ENCODE data around the gene ABHD16A.

ABHD16A gene

GRCh38 chr6:31687860-31688693 lies 15.0 kb downstream of the ABHD16A start:
- DNase-seq = no peak

- no peak for DNase-seq
Measured at GRCh38 chr6:31687321-31687720, 15.8 kb downstream of the ABHD16A start.

- DNase-seq = no peak
Measured at GRCh38 chr6:31686483-31686882, 16.6 kb downstream of the ABHD16A start.

GRCh38 chr6:31683591-31683990 lies 19.5 kb downstream of the ABHD16A start:
- no peak for DNase-seq

- peak; percentile 35 for DNase-seq
Measured at GRCh38 chr6:31681135-31681671, 21.9 kb downstream of the ABHD16A start.

- DNase-seq = peak; percentile 76
Measured at GRCh38 chr6:31680226-31681134, 22.6 kb downstream of the ABHD16A start, which contains the start of gene LY6G5C. Gene LY6G5C (minus strand): TSS chr6:31681067. CDS start chr6:31680373, 694 bp downstream.

GRCh38 chr6:31677955-31678354 lies 25.2 kb downstream of the ABHD16A start:
- DNase-seq = no peak

- no peak for DNase-seq
Measured at GRCh38 chr6:31676904-31677303, 26.2 kb downstream of the ABHD16A start.

- DNase-seq = no peak
Measured at GRCh38 chr6:31676322-31676903, 26.7 kb downstream of the ABHD16A start.

GRCh38 chr6:31669676-31670075 lies 33.4 kb downstream of the ABHD16A start, which contains the start of gene LY6G5B:
Gene LY6G5B (plus strand): TSS chr6:31669976. CDS start chr6:31670951, 975 bp downstream.
- no peak for DNase-seq

GRCh38 chr6:31666337-31666965 lies 36.7 kb downstream of the ABHD16A start:
- no peak for DNase-seq

- peak; percentile 97 for DNase-seq
Measured at GRCh38 chr6:31665501-31666336, 37.4 kb downstream of the ABHD16A start, which contains the start of gene CSNK2B. Gene CSNK2B (plus strand): TSS chr6:31666080. CDS start chr6:31666832, 752 bp downstream.

GRCh38 chr6:31664790-31665500 lies 38.2 kb downstream of the ABHD16A start, which contains the start of gene GPANK1:
Gene GPANK1 (minus strand): TSS chr6:31664997. CDS start chr6:31664478, 519 bp downstream.
- DNase-seq = peak; percentile 92

- DNase-seq = no peak
Measured at GRCh38 chr6:31663961-31664789, 38.9 kb downstream of the ABHD16A start.

GRCh38 chr6:31663126-31663960 lies 39.8 kb downstream of the ABHD16A start:
- no peak for DNase-seq

- no peak for DNase-seq
Measured at GRCh38 chr6:31662124-31662723, 40.9 kb downstream of the ABHD16A start.

- no peak for DNase-seq
Measured at GRCh38 chr6:31661262-31662123, 41.6 kb downstream of the ABHD16A start.
